ENCODE measurements around the gene ARID3B. TPM values are rescaled to one million over a fixed set of nuclear protein-coding genes. Genes with fewer than 3 reads are reported as not detected.

Gene ARID3B
- total RNA-seq, 2 experiments from 2014 or later, result 25.0 to 27.9 TPM

DNA sequence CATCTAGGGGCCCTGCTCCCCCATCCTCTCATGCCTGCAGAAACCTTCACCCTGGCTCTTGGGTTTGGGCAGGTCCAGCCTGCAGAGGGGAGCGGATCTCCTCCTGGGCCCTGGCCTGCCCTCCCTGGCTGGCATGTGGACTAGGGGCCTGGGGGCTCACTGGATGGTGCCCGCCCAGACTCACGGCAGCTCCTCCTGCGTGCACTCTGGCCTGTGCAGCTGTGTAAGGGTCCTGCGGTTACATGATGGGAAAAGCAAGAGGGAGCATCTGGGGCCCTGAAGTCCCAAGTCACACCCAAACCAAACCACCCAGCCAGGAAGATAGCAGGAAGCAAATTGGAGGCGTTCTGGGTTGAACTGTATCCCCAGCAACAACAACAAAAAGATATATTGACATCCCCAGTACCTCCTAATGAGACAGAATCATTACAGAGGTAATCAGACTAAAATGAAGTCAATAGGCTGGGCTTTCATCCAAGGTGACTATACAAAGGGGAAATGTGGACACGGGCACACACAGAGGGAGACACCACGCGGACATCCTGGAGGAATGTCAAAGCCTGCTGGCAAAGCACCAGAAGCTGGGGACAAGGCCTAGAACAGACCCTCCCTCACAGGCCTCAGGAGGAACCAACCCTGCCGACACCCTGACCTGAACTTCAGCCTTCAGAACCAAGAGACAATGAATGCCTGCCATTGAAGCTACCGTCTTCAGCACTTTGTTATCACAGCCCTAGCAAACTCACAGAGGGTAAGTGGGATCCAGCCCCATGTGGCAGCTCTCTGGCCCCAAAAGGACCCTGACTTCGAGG is 64.2 kb downstream of the ARID3B start:
- no peak overlapping the region for H3K4me3 Mint-ChIP-seq
- intact Hi-C loops (cut with DNase I, micrococcal nuclease), result no loop called here

DNA sequence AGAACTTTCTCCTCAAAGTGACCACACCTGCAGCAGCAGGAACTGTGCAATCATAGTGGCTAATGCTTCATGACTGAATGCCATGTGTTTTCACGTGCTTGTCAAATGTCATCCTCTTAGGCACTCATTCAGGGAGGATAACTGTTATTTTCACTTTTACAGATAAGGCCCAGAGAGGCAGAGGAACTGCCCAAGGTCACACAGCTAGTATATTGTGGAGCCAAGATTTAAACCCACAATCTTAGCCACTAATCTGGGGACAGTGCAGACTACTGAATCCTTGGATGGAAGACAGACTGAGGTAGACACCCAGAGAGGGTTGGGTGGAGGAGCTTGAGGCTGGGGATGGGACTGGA is 64.8 kb downstream of the ARID3B start:
- Histone ChIP-seq H3K9me3 (ENCODE audit: control insufficient read depth in 1 of 2, insufficient read depth in 1 of 2, low read length in 2 of 2) (no peaks in the 10 kb centered on the region), H3K27me3 (ENCODE audit: control insufficient read depth in 1 of 2, insufficient read depth in 2 of 2, low read length in 2 of 2) (no peaks in the 10 kb centered on the region), H3K36me3 (ENCODE audit: insufficient read depth, low read length) (no peaks in the 10 kb centered on the region), H3K4me1 (ENCODE audit: insufficient read depth, low read length) (no peaks in the 10 kb centered on the region), H3K27ac (ENCODE audit: low read depth in 1 of 2, low read length in 2 of 2) (no peak overlapping the region), H3K4me3 (ENCODE audit: low read length) (no peak overlapping the region)
- ChIA-PET CTCF (no interaction called here), POLR2A (no interaction called here)
- Mint-ChIP-seq H3K4me3 (no peak overlapping the region), H3K27ac (no peak overlapping the region), H3K4me1 (ENCODE audit: low read depth) (no peaks in the 10 kb centered on the region), H3K36me3 (ENCODE audit: low read depth) (no peaks in the 10 kb centered on the region), H3K9me3 (no peaks in the 10 kb centered on the region), H3K27me3 (no peaks in the 10 kb centered on the region)
- ATAC-seq (ENCODE audit: poor library complexity) (no peak), DNase-seq (no peak)
- TF ChIP-seq, protein P1, sequence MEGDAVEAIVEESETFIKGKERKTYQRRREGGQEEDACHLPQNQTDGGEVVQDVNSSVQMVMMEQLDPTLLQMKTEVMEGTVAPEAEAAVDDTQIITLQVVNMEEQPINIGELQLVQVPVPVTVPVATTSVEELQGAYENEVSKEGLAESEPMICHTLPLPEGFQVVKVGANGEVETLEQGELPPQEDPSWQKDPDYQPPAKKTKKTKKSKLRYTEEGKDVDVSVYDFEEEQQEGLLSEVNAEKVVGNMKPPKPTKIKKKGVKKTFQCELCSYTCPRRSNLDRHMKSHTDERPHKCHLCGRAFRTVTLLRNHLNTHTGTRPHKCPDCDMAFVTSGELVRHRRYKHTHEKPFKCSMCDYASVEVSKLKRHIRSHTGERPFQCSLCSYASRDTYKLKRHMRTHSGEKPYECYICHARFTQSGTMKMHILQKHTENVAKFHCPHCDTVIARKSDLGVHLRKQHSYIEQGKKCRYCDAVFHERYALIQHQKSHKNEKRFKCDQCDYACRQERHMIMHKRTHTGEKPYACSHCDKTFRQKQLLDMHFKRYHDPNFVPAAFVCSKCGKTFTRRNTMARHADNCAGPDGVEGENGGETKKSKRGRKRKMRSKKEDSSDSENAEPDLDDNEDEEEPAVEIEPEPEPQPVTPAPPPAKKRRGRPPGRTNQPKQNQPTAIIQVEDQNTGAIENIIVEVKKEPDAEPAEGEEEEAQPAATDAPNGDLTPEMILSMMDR (IDR thresholded peaks at IDR 0.05), result no peak
- intact Hi-C loops (cut with DNase I, micrococcal nuclease), result no loop called here

More for the DNA sequence above, 64.2 kb downstream of the ARID3B start:
- Histone ChIP-seq H3K27ac (ENCODE audit: low read depth in 1 of 2, low read length in 2 of 2) (no peak overlapping the region), H3K9me3 (ENCODE audit: control insufficient read depth in 1 of 2, insufficient read depth in 1 of 2, low read length in 2 of 2) (no peaks in the 10 kb centered on the region), H3K36me3 (ENCODE audit: insufficient read depth, low read length) (no peaks in the 10 kb centered on the region), H3K27me3 (ENCODE audit: control insufficient read depth in 1 of 2, insufficient read depth in 2 of 2, low read length in 2 of 2) (no peaks in the 10 kb centered on the region), H3K4me3 (ENCODE audit: low read length) (no peak overlapping the region), H3K4me1 (ENCODE audit: insufficient read depth, low read length) (no peaks in the 10 kb centered on the region)
- ATAC-seq (ENCODE audit: poor library complexity), result no peak
- ChIA-PET CTCF (no interaction called here), POLR2A (interaction anchor here (1.2 kb wide), 1 partner anchor 9 kb away, joined by 3 read pairs; no protein-coding TSS in a partner anchor)
- Mint-ChIP-seq H3K4me1 (ENCODE audit: low read depth) (no peaks in the 10 kb centered on the region), H3K9me3 (no peaks in the 10 kb centered on the region), H3K27ac (no peak overlapping the region), H3K27me3 (no peaks in the 10 kb centered on the region), H3K36me3 (ENCODE audit: low read depth) (no peaks in the 10 kb centered on the region)
- no peak for DNase-seq
- TF ChIP-seq, protein P1 (IDR thresholded peaks at IDR 0.05), result no peak

DNA sequence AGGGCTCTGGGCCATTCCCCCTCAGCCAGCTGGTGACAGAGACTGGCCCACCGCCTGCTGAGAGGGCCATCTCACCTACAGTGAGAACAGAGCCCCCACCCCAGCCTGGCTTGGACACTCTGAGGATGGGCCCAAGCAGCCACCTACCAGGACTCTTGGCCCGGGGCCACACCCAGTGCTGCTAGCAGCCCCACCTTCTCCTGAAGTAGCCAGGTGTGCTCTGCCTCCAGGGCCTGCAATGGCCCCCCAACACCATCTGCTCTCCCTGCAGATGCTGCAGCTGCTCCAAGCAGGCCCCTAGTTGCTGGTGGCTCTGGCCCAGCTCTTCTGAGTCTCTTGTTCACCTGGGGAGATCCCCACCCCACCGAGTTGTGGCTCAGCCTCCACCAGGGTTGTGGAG is 67.8 kb downstream of the ARID3B start:
- POLR2A ChIA-PET, result no interaction called here
- H3K4me1 ChIP-seq (ENCODE audit: insufficient read depth, low read length), result peaks cover 1% of the 10 kb centered on the region
- H3K4me3 ChIP-seq (ENCODE audit: low read length), result no peak overlapping the region
- H3K36me3 ChIP-seq (ENCODE audit: insufficient read depth, low read length), result no peaks in the 10 kb centered on the region
- Mint-ChIP-seq H3K4me1 (ENCODE audit: low read depth) (no peaks in the 10 kb centered on the region), H3K4me3 (no peak overlapping the region), H3K27ac (no peak overlapping the region), H3K27me3 (no peaks in the 10 kb centered on the region), H3K36me3 (ENCODE audit: low read depth) (no peaks in the 10 kb centered on the region), H3K9me3 (no peaks in the 10 kb centered on the region)
- H3K9me3 ChIP-seq (ENCODE audit: control insufficient read depth in 1 of 2, insufficient read depth in 1 of 2, low read length in 2 of 2), result no peaks in the 10 kb centered on the region
- H3K27ac ChIP-seq (ENCODE audit: low read depth in 1 of 2, low read length in 2 of 2), result no peak overlapping the region
- TF ChIP-seq, protein P1 (IDR thresholded peaks at IDR 0.05), result no peak
- CTCF ChIA-PET, result no interaction called here
- ATAC-seq (ENCODE audit: poor library complexity) (no peak), DNase-seq (no peak)
- intact Hi-C loops (cut with DNase I, micrococcal nuclease), result no loop called here
- no peaks in the 10 kb centered on the region for H3K27me3 ChIP-seq (ENCODE audit: control insufficient read depth in 1 of 2, insufficient read depth in 2 of 2, low read length in 2 of 2)
